GM12891 (cell line): Measurements from ENCODE around the gene DNMBP.
"Not testable (repeated sequence)": the region's sequence is repeated elsewhere in the genome, so short reads cannot be mapped to it uniquely, and the experiment has no call there.

Source experiments
- DNase-seq: peaks from one replicate; pipeline ENCODE4 v3.0.0; 2011; ENCODE audit warnings: low spot score; ENCODE audit not compliant: insufficient read length
- FAIRE-seq: peaks from 2 replicates; lab custom pipeline; 2011; peaks lifted over from hg19 to GRCh38; lab: Jason Lieb, UNC
- PAX5 ChIP-seq: IDR thresholded peaks from 2 replicates; pipeline ENCODE4 v1.6.1; 2011; ENCODE audit warnings: low read length, moderate library complexity, mild to moderate bottlenecking; ENCODE audit not compliant: insufficient read depth, severe bottlenecking
- POLR2A ChIP-seq: IDR thresholded peaks from 2 replicates; pipeline ENCODE4 v1.6.1; 2011; ENCODE audit warnings: low read depth, low read length, control low read depth
- POLR2AphosphoS5 ChIP-seq: IDR thresholded peaks from 2 replicates; pipeline ENCODE4 v1.6.1; 2011; ENCODE audit warnings: low read depth, low read length, control low read depth
- POU2F2 ChIP-seq: IDR thresholded peaks from 2 replicates; pipeline ENCODE4 v1.6.1; 2011; ENCODE audit warnings: low read depth, mild to moderate bottlenecking, control low read depth, low read length, moderate library complexity
- SPI1 ChIP-seq: IDR thresholded peaks from 2 replicates; pipeline ENCODE4 v1.6.1; 2011; ENCODE audit warnings: low read depth, low read length, control low read depth
- TAF1 ChIP-seq: IDR thresholded peaks from 2 replicates; pipeline ENCODE4 v1.6.1; 2011; ENCODE audit warnings: low read depth, low read length, control low read depth

DNMBP gene

DNA sequence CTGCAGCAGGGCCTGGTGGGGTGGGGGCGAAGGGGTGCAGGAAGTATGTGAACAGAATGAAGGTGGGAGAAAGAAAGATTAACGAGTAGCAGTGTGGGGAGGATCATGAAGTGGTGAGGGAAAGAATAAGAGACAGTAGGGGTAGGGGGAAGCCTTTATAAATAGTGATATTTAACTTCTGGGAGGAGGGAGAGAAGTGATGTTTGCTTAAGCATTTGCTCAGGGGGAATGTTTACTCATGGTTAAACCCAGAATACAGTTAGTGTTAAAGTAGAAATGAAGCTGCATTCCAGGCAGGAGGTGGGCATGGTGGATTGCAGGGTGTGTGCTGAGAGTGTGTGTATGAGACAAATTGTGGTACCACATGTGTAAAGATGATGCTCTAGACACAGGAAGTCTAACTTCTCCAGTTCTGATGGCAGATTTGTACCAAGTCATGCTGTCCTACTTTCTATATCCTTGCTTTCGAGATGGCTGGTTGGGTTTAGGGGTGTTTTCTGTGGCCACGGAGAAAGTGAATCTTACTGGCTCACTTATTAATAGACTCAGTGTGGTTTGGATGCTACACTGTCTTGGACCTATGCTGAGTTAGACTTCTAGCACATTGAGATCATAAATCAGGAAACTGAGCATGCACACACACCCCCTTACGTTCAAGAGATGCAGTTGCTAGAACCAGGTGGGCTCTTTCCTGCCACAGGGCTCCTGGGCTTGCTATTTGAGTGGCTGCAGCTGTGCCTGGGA is 10.6 kb upstream of the DNMBP start:
- DNase-seq (peak; percentile 49), FAIRE-seq (peak; percentile 97)
- TF ChIP-seq POU2F2 (peak; percentile 44; the same call in 1 of the 2 replicates), POLR2A (peak; percentile 42; the same call in 1 of the 2 replicates), POLR2AphosphoS5 (no peak)

DNA sequence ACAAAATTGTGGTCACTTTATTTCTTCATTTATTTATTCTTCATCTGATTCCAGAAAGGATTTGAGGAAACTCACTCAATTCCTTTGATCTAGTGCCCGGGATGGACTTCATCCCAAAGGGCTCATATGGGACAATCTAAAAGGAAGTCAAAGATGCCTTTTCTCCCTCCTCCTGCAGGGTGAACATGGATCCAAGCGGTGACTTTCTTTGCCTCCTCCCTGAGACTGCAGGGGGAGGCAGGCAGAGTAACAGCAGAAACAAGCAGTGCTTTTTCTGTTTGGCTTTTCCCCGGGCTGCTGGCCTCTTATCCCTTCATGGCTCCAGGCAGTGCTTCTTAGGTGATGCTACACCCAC is 10.0 kb upstream of the DNMBP start:
- FAIRE-seq (no peak), DNase-seq (no peak)
- TF ChIP-seq SPI1 (no peak), TAF1 (no peak), POLR2AphosphoS5 (no peak), POU2F2 (no peak), POLR2A (no peak), PAX5 (no peak)

DNA sequence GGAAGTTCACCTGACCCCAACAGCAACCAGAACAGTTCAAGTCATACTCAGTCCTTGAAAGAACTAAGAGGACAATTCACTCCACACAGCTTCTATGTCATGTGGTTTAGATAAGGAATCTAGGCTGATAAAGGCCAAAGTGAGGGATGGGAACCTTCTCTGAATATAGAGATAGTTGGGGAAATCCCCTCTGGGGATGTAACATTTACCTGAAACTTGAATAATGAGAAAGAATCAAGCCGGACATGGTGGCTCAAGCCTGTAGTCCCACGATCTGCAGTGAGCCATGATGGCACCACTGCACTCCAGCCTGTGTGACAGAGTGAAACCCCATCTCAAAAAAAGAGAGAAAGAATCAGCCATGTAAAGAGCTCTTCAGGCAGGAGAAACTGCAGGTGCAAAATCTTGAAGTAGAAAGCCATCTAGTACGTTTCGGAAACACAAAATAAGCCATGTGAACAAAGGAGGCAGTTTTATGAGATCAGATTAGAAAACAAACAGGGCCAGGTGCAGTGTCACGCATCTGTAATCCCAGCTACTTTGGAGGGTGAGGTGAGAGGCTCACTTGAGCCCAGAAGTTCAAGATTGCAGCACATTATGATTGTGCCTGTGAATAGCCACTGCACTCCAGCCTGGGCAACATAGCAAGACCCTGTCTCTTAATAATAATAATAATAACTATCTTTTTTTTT is 4.5 kb upstream of the DNMBP start:
- DNase-seq: peak; percentile 25
- TF ChIP-seq PAX5 (peak; percentile 28), POLR2A (no peak), TAF1 (no peak), POLR2AphosphoS5 (no peak), SPI1 (0 out of 2 replicates have a peak, but pooled peaks have one; percentile 20), POU2F2 (peak; percentile 88)
- peak; percentile 92 for FAIRE-seq

- no peak for TF ChIP-seq POU2F2
- no peak for DNase-seq
- no peak for FAIRE-seq
Measured at GRCh38 chr10:100013621-100014020, 3.9 kb upstream of the DNMBP start.

DNA sequence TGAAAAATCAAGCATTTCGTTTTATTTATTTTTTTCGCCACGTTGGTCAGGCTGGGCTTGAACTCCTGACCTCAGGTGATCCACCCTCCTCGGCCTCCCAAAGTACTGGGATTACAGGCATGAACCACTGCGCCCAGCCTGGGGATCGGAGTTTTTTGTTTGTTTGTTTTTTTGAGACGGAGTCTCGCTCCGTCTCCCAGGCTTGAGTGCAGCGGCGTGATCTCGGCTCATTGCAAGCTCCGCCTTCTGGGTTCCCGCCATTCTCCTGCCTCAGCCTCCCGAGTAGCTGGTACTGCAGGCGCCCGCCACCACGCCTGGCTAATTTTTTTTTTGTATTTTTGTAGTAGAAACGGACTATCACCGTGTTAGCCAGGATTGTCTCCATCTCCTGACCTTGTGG is 2.2 kb upstream of the DNMBP start:
- not testable (repeated sequence) for FAIRE-seq, DNase-seq

DNA sequence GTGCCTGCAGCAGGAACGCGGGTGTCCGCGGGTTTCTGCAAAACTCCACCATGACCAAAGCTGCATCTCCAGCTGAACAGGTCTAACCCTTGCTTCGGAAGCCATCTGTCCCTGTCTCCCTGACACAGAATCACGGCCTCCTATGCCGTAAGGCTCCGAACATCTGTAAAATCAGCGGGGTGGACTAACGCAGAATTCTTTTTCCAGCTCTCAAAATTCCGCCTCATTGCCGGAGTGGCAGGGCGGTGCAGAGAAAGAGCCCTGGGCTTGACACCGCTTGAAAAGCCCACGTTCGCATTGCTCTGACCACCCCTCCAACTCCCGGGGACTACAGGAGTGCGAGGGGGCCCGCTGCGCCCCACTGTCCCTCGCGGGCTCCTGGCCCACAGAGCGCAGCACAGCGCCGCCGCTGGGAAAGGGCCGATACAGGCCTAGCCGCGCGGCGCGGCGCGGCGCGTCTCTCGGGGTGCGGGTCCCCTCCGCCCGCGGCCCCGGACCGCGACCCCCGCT is 409 bp downstream of the DNMBP start:
- no peak for FAIRE-seq
- DNase-seq: no peak
- TF ChIP-seq POLR2AphosphoS5 (no peak), PAX5 (no peak), TAF1 (no peak), SPI1 (no peak), POU2F2 (no peak), POLR2A (no peak)

- DNase-seq: no peak
- TF ChIP-seq SPI1 (no peak), POLR2AphosphoS5 (no peak)
- no peak for FAIRE-seq
Measured at GRCh38 chr10:100008708-100009282, 952 bp downstream of the DNMBP start.

- DNase-seq (no peak), FAIRE-seq (no peak)
- no peak for TF ChIP-seq PAX5
- peak; percentile 56; the same call in 1 of the 2 replicates for TF ChIP-seq SPI1
Measured at GRCh38 chr10:100008142-100008522, 1.6 kb downstream of the DNMBP start.

DNA sequence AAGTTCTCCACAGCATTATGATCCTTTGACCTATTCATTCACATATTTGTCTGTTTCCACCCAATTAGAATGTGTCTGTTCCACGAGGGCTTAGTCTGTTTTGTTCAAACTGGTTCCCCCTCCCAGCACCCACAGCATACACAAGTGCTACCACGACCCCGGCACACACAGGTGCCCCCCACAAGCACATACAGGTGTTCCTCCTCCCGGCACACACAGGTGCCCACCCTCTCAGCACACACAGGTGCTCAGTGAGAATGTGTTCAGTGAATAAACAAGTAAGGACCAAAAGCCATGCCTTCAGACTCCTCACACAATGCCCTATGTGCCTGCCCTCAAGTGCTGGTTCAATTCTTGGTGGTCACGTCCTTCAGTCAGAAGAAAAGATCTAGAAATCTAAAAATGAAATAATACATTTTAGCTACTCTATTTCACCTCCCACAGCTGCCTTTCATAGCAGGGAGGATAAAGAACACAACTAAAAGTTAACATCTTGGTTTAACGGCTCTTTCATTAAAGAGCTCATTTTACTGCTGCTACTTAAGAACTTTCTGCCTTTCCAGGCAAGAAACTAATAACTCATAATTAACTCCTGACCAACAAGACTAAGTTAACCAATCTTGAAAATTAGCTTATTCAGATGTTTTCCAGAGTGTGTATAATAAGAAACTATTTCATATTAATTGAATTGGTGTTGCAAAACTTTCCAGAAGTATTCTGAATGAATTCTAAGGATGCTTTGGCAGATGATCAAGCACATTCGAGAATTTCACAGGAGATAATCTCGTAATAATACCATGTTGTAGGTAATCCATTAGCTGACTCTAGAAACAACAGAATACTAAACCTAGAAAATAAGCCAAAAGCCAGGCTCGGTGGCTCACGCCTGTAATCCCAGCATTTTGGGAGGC is 2.3 kb downstream of the DNMBP start:
- DNase-seq: no peak
- peak; percentile 26 for FAIRE-seq
- no peak for TF ChIP-seq PAX5
- no peak for TF ChIP-seq POU2F2
- TF ChIP-seq TAF1: no peak
- TF ChIP-seq POLR2AphosphoS5: no peak
- TF ChIP-seq SPI1: no peak
- no peak for TF ChIP-seq POLR2A

GRCh38 chr10:100006243-100006886 is 3.4 kb downstream of the DNMBP start:
- FAIRE-seq: peak; percentile 78
- no peak for TF ChIP-seq TAF1
- peak; percentile 90 for TF ChIP-seq SPI1
- no peak for DNase-seq
